Upper lobe of left lung (tissue), 6 donors: Measurements from ENCODE around the gene RNF4. TPM values are rescaled to one million over a fixed set of nuclear protein-coding genes. Genes with fewer than 3 reads are reported as not detected.

ENCODE experiments used
- ATAC-seq, 2 donors: fragments of 200-7000 bp; cut with Tn5 transposase; one replicate each; pipeline ENCODE4 v1.9.1; 2022; ENCODE audit warnings: mild to moderate bottlenecking in 2 of 2, moderate library complexity in 2 of 2; ENCODE audit not compliant: low FRiP score in 2 of 2
- DNase-seq, 2 donors: peaks; one replicate each; pipeline ENCODE4 v3.0.0-alpha.2; 2019 to 2020
- H3K27ac ChIP-seq, 4 donors: fragments of 200-600 bp; sonication (generic); one replicate each; pipeline ENCODE4 v1.5.1; 2016 to 2019
- H3K27me3 ChIP-seq, 4 donors: fragments of 200-600 bp; sonication (generic); one replicate each; pipeline ENCODE4 v1.5.1; 2017 to 2019
- H3K36me3 ChIP-seq, 4 donors: fragments of 200-600 bp; sonication (generic); one replicate each; pipeline ENCODE4 v1.5.1; 2016 to 2019
- H3K4me1 ChIP-seq, 4 donors: fragments of 200-600 bp; sonication (generic); one replicate each; pipeline ENCODE4 v1.5.1; 2018 to 2019
- H3K4me3 ChIP-seq, 4 donors: fragments of 200-600 bp; sonication (generic); one replicate each; pipeline ENCODE4 v1.5.1; 2017 to 2019; ENCODE audit warnings: mild to moderate bottlenecking in 2 of 4, moderate library complexity in 1 of 4
- H3K9me3 ChIP-seq, 4 donors: fragments of 200-600 bp; sonication (generic); one replicate each; pipeline ENCODE4 v1.5.1; 2018 to 2019
- EP300 ChIP-seq, 4 donors: sonication (generic); formaldehyde crosslinking; IDR thresholded peaks; one replicate each; pipeline ENCODE4 v1.5.1; 2017; ENCODE audit warnings: antibody characterized with exemption in 4 of 4, control low read depth in 2 of 4
- POLR2A ChIP-seq, 4 donors: fragments of 450-650 bp; IDR thresholded peaks; one replicate each; pipeline ENCODE4 v1.5.1; 2016 to 2017; ENCODE audit warnings: antibody characterized with exemption in 4 of 4, mild to moderate bottlenecking in 2 of 4
- POLR2AphosphoS5 ChIP-seq, 2 donors: sonication (generic); formaldehyde crosslinking; IDR thresholded peaks; one replicate each; pipeline ENCODE4 v1.5.1; 2017; ENCODE audit warnings: antibody characterized with exemption in 2 of 2
- WGBS, 2 donors: methylation state at CpG; one replicate each; pipeline ENCODE4 v1.1.5; 2017 to 2018; 5-methylcytosine and 5-hydroxymethylcytosine counted together
- total RNA-seq, 6 donors: library from RNA; depleted of rRNA in 4 of 6; stranded (reverse); fragments of >200 nt in 4 of 6; gene quantifications; one replicate each; pipeline versions ENCODE4 v1.1.0 to v1.2.1, GENCODE V29; 2016 to 2021
- TF ChIP-seq, protein P1 (sequence below), 6 experiments: fragments of 450-650 bp in 4 of 6; fragments of 200-600 bp in 2 of 6; sonication (generic) in 2 of 6; IDR thresholded peaks; one replicate each; pipeline ENCODE4 v1.5.1; 2016 to 2019; ENCODE audit warnings: antibody characterized with exemption in 6 of 6
- donor health status: DM: no; HTN: no; CAD: no; lungs with moderate emphysema.
- donor health status: DM: no; HTN: yes; CAD: no; lungs with severe emphysema.

Gene RNF4
- total RNA-seq, 6 donors from 2014 or later = 28.0 to 48.5 (median 43.3) TPM

- H3K4me1 ChIP-seq = no peaks in the 10 kb centered on the region
- no peak overlapping the region for H3K27ac ChIP-seq
- no peak for DNase-seq
- ATAC-seq = no peak
- 74 to 82% methylated on average over 23 to 29 of the region's 29 CpGs for WGBS, 2 donors
- no peak overlapping the region for H3K4me3 ChIP-seq
- no peaks in the 10 kb centered on the region for H3K9me3 ChIP-seq
- no peaks in the 10 kb centered on the region for H3K36me3 ChIP-seq
- TF ChIP-seq, protein P1, sequence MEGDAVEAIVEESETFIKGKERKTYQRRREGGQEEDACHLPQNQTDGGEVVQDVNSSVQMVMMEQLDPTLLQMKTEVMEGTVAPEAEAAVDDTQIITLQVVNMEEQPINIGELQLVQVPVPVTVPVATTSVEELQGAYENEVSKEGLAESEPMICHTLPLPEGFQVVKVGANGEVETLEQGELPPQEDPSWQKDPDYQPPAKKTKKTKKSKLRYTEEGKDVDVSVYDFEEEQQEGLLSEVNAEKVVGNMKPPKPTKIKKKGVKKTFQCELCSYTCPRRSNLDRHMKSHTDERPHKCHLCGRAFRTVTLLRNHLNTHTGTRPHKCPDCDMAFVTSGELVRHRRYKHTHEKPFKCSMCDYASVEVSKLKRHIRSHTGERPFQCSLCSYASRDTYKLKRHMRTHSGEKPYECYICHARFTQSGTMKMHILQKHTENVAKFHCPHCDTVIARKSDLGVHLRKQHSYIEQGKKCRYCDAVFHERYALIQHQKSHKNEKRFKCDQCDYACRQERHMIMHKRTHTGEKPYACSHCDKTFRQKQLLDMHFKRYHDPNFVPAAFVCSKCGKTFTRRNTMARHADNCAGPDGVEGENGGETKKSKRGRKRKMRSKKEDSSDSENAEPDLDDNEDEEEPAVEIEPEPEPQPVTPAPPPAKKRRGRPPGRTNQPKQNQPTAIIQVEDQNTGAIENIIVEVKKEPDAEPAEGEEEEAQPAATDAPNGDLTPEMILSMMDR (IDR thresholded peaks at IDR 0.05) = no peak
- TF ChIP-seq EP300 (IDR thresholded peaks at IDR 0.05) (no peak), POLR2AphosphoS5 (IDR thresholded peaks at IDR 0.05) (no peak), POLR2A (IDR thresholded peaks at IDR 0.05) (no peak)
- H3K27me3 ChIP-seq = no peaks in the 10 kb centered on the region
These were observed 35.1 kb upstream of the RNF4 start for GRCh38 chr4:2433609-2434350.

DNA sequence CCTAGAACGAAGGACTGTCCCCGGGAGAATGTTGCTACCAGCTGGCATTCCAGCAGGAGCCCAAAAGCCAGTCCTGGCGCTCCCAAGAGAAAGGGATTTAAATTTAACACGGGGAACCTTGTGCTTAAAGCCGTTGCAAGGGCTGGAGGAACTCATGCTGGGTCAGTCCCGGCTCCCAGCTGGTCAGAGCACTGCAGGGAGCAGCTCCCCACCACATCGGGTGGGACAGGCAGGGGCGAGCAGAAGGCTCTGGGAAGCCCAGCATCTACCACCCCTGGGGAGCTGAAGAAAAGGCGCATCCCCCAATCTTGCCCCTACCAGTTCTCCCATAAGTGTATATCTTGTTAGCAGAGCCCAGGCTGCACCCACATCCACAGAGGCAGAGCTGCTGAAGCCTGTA is 34.5 kb upstream of the RNF4 start:
- ATAC-seq (no peak), DNase-seq (no peak)

DNA sequence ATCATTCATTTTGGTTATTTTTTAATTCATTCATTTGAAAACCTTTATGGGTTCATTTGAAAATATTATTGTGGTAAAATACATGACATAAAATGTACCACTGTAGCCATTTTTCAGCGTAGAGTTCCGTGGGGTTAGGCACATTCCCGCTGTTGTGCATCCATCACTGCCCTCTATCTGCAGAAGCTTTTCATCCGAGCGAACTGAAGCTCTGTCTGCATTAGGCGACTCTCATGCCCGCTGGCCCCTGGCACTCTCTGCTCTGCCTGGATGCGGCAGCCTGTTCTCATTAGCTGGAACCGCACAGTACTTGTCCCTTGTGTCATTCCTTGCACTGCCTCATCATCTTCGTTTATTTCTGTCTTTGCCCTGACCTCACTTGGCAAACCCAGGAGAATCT is 32.6 kb upstream of the RNF4 start:
- no peak overlapping the region for H3K4me3 ChIP-seq
- no peaks in the 10 kb centered on the region for H3K27me3 ChIP-seq
- TF ChIP-seq POLR2AphosphoS5 (IDR thresholded peaks at IDR 0.05) = no peak
- TF ChIP-seq POLR2A (IDR thresholded peaks at IDR 0.05) = no peak
- TF ChIP-seq EP300 (IDR thresholded peaks at IDR 0.05) = no peak
- TF ChIP-seq, protein P1 (IDR thresholded peaks at IDR 0.05) = no peak
- no peak overlapping the region for H3K27ac ChIP-seq
- H3K4me1 ChIP-seq = no peaks in the 10 kb centered on the region
- H3K36me3 ChIP-seq = no peaks in the 10 kb centered on the region
- H3K9me3 ChIP-seq = no peaks in the 10 kb centered on the region
- ATAC-seq (no peak), DNase-seq (no peak)
- WGBS, 2 donors = 60 to 69% methylated on average over 10 of the region's 10 CpGs

More for the DNA sequence above, 34.5 kb upstream of the RNF4 start:
- no peaks in the 10 kb centered on the region for H3K36me3 ChIP-seq
- no peaks in the 10 kb centered on the region for H3K4me1 ChIP-seq
- 63 to 64% methylated on average over 4 to 9 of the region's 9 CpGs for WGBS, 2 donors
- H3K27ac ChIP-seq = no peak overlapping the region
- no peak overlapping the region for H3K4me3 ChIP-seq
- no peaks in the 10 kb centered on the region for H3K9me3 ChIP-seq
- TF ChIP-seq POLR2A (IDR thresholded peaks at IDR 0.05) (no peak), EP300 (IDR thresholded peaks at IDR 0.05) (no peak)
- H3K27me3 ChIP-seq = no peaks in the 10 kb centered on the region

- no peak overlapping the region for H3K27ac ChIP-seq
- no peaks in the 10 kb centered on the region for H3K9me3 ChIP-seq
- DNase-seq (peak in 1 of 2 donors; percentile 61), ATAC-seq (no peak)
- WGBS, 2 donors = 80 to 86% methylated on average over 22 to 30 of the region's 30 CpGs
- no peaks in the 10 kb centered on the region for H3K36me3 ChIP-seq
- no peak for TF ChIP-seq POLR2A (IDR thresholded peaks at IDR 0.05)
- no peak for TF ChIP-seq POLR2AphosphoS5 (IDR thresholded peaks at IDR 0.05)
- TF ChIP-seq, protein P1 (IDR thresholded peaks at IDR 0.05) = no peak
- no peak for TF ChIP-seq EP300 (IDR thresholded peaks at IDR 0.05)
- H3K4me1 ChIP-seq = no peaks in the 10 kb centered on the region
- no peak overlapping the region for H3K4me3 ChIP-seq
- H3K27me3 ChIP-seq = no peaks in the 10 kb centered on the region
These were observed 32.0 kb upstream of the RNF4 start for GRCh38 chr4:2436761-2437474.

DNA sequence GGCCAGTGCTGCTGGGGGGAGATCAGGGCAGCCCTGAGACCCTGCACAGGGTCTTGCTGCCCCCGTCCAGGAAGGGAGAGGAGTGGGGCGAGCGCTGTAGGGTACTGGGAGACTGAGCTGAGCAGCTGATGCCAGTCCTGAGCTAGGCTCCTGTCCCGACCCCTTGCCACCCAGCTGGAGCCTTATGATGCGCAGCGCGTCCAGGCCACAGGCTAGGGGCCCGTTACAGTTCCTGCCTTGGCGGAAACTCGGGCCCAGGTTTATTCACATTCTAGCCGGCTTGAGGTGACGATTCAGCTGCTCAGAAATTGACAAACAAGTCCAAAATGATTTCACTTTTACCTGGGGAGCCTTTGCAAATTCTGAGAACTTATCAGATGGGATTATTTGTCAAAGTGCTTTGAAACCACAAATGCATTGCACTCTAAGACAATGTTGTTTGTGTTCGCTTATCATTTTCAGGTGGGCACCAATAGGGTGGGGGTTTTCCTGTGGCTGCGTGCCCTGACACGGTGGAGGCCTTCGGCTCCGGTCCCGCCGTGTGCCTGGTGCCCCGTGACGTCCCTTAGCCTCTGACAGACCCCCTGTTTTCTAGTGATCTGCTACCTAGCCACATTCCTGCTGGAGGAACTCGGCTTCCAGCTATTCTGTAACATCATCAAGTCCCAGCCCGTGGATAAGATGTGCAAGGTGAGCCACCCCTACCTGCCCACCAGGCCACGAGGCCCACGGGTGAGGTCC is 31.3 kb upstream of the RNF4 start:
- H3K9me3 ChIP-seq = no peaks in the 10 kb centered on the region
- H3K27ac ChIP-seq = no peak overlapping the region
- no peaks in the 10 kb centered on the region for H3K27me3 ChIP-seq
- ATAC-seq = no peak
- no peaks in the 10 kb centered on the region for H3K36me3 ChIP-seq
- WGBS, 2 donors = 81 to 83% methylated on average over 14 to 25 of the region's 25 CpGs
- H3K4me1 ChIP-seq = no peaks in the 10 kb centered on the region
- TF ChIP-seq POLR2AphosphoS5 (IDR thresholded peaks at IDR 0.05) (no peak), POLR2A (IDR thresholded peaks at IDR 0.05) (no peak), EP300 (IDR thresholded peaks at IDR 0.05) (no peak)
- TF ChIP-seq, protein P1 (IDR thresholded peaks at IDR 0.05) = no peak
- no peak for DNase-seq
- no peak overlapping the region for H3K4me3 ChIP-seq
